ENCODE measurements around the gene CDAN1. TPM values are rescaled to one million over a fixed set of nuclear protein-coding genes. Genes with fewer than 3 reads are reported as not detected.

CDAN1 gene
- total RNA-seq, 1 experiment from 2014 or later = 16.4 TPM

GRCh38 chr15:42749266-42749665 lies 12.3 kb upstream of the CDAN1 start (continued):
- TF ChIP-seq E2F4 (CRISPR knock-in tag; IDR thresholded peaks at IDR 0.05; ENCODE audit: borderline replicate concordance, low read depth) (no peak), RELA (CRISPR knock-in tag; IDR thresholded peaks at IDR 0.05; ENCODE audit: borderline replicate concordance) (no peak), RORB (CRISPR knock-in tag; IDR thresholded peaks at IDR 0.05) (no peak), STAT6 (CRISPR knock-in tag; conservative IDR thresholded peaks at IDR 0.05; ENCODE audit: low read depth) (no peak), KAT7 (CRISPR knock-in tag; IDR thresholded peaks at IDR 0.05; ENCODE audit: borderline replicate concordance) (no peak), MLX (CRISPR knock-in tag; IDR thresholded peaks at IDR 0.05) (no peak), SP1 (CRISPR knock-in tag; conservative IDR thresholded peaks at IDR 0.05) (no peak), E2F5 (CRISPR knock-in tag; IDR thresholded peaks at IDR 0.05) (no peak)

- Mint-ChIP-seq H3K36me3 (peaks cover 7% of the 10 kb centered on the region; the same call in 1 of the 2 replicates), H3K4me3 (no peak overlapping the region), H3K4me1 (no peaks in the 10 kb centered on the region), H3K27me3 (ENCODE audit: low read depth) (no peaks in the 10 kb centered on the region), H3K9me3 (no peaks in the 10 kb centered on the region), H3K27ac (no peak overlapping the region)
- no peak for ATAC-seq
- POLR2A ChIA-PET = no interaction called here
- no peak for DNase-seq (ENCODE audit: low spot score)
- CTCF ChIA-PET = no interaction called here
- TF ChIP-seq RORB (CRISPR knock-in tag; IDR thresholded peaks at IDR 0.05) (no peak), USF1 (CRISPR knock-in tag; IDR thresholded peaks at IDR 0.05) (no peak), ZNF512 (CRISPR knock-in tag; IDR thresholded peaks at IDR 0.05; ENCODE audit: borderline replicate concordance) (no peak), ZNF416 (CRISPR knock-in tag; IDR thresholded peaks at IDR 0.05) (no peak), STAT6 (CRISPR knock-in tag; conservative IDR thresholded peaks at IDR 0.05; ENCODE audit: low read depth) (no peak), FOXJ3 (CRISPR knock-in tag; IDR thresholded peaks at IDR 0.05; ENCODE audit: borderline replicate concordance) (no peak), ZNF121 (CRISPR knock-in tag; IDR thresholded peaks at IDR 0.05) (no peak), ATF2 (CRISPR knock-in tag; IDR thresholded peaks at IDR 0.05; ENCODE audit: borderline replicate concordance, low read depth) (no peak), ZNF671 (CRISPR knock-in tag; IDR thresholded peaks at IDR 0.05) (no peak), PRDM15 (CRISPR knock-in tag; IDR thresholded peaks at IDR 0.05) (no peak), ZBTB21 (CRISPR knock-in tag; IDR thresholded peaks at IDR 0.05; ENCODE audit: borderline replicate concordance) (no peak), E2F5 (CRISPR knock-in tag; IDR thresholded peaks at IDR 0.05) (no peak), ZNF219 (CRISPR knock-in tag; IDR thresholded peaks at IDR 0.05; ENCODE audit: borderline replicate concordance) (no peak), RELA (CRISPR knock-in tag; IDR thresholded peaks at IDR 0.05; ENCODE audit: borderline replicate concordance) (no peak)
These were observed 7.3 kb upstream of the CDAN1 start for GRCh38 chr15:42744195-42744594.
